OCI-LY1 (cell line): ENCODE data around the gene LEF1.

ENCODE experiments used
- EZH2 ChIP-seq: fragments of 200-600 bp; sonication (generic), shearing (Covaris generic); IDR thresholded peaks from 2 replicates; pipeline ENCODE4 v1.8.0; 2017; ENCODE audit warnings: borderline replicate concordance, mixed run types, mild to moderate bottlenecking, antibody characterized with exemption, low read length, moderate library complexity, mixed read lengths
- TF ChIP-seq, protein P1 (sequence below): fragments of 200-600 bp; sonication (generic), shearing (Covaris generic); IDR thresholded peaks from 2 replicates; pipeline ENCODE4 v1.5.1; 2017; ENCODE audit warnings: mild to moderate bottlenecking, antibody characterized with exemption, low read length, moderate library complexity, mixed read lengths

DNA sequence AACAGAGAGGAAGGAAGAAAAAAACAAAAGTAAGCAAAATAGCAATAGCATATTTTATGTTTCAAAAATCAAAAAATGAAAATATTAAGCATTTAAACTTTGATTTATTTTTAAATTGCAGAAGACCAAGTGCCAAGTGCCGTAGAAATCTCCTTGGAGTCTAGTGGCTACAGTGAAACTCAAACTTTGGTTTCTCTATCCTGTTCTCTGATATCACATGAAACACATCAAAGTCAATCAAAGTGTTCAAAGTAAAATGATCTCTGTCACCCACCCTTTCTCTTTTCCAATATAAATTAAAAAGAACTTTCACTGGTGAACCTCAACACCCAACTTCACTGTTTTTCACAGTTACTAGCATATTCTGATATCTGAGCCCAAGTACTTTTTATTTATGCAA is 98.0 kb downstream of the LEF1 start:
- TF ChIP-seq, protein P1, sequence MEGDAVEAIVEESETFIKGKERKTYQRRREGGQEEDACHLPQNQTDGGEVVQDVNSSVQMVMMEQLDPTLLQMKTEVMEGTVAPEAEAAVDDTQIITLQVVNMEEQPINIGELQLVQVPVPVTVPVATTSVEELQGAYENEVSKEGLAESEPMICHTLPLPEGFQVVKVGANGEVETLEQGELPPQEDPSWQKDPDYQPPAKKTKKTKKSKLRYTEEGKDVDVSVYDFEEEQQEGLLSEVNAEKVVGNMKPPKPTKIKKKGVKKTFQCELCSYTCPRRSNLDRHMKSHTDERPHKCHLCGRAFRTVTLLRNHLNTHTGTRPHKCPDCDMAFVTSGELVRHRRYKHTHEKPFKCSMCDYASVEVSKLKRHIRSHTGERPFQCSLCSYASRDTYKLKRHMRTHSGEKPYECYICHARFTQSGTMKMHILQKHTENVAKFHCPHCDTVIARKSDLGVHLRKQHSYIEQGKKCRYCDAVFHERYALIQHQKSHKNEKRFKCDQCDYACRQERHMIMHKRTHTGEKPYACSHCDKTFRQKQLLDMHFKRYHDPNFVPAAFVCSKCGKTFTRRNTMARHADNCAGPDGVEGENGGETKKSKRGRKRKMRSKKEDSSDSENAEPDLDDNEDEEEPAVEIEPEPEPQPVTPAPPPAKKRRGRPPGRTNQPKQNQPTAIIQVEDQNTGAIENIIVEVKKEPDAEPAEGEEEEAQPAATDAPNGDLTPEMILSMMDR = no peak
- TF ChIP-seq EZH2 = no peak
